Naive thymus-derived CD8-positive, alpha-beta T cell (primary cell): ENCODE data around the gene FRYL. TPM values are rescaled to one million over a fixed set of nuclear protein-coding genes. Genes with fewer than 3 reads are reported as not detected.

Source experiments
- ATAC-seq, 2 donors: fragments of 150-1000 bp; cut with Tn5 transposase in 1 of 2; sonication (Bioruptor Pico), chemical (Tn5 transposase) in 1 of 2; 1 replicate in 1 of 2; 2 replicates in 1 of 2; pipeline ENCODE4 v1.10.0; 2021; ENCODE audit warnings: mild to moderate bottlenecking in 2 of 2, moderate library complexity in 2 of 2
- POLR2A ChIA-PET: fragments of 350-600 bp; sonication (Branson Sonifier 250); formaldehyde crosslinking; loops from one replicate; lab custom pipeline; 2021; ENCODE audit warnings: antibody characterized with exemption; lab: Charles Lee
- DNase-seq, 10 donors: peaks; one replicate each; pipeline versions ENCODE4 v3.0.0 to v3.0.0-alpha.2; 2020 to 2022
- H3K27ac Mint-ChIP-seq, 10 donors: one replicate each; pipeline ENCODE4 v1.8.0; 2020 to 2022; ENCODE audit warnings: mild to moderate bottlenecking in 10 of 10, mixed read lengths in 10 of 10, moderate library complexity in 4 of 10, inconsistent platforms in 1 of 10
- H3K27me3 Mint-ChIP-seq, 5 donors: one replicate each; pipeline ENCODE4 v1.8.0; 2021 to 2022; ENCODE audit warnings: mixed read lengths in 5 of 5
- H3K36me3 Mint-ChIP-seq, 3 donors: one replicate each; pipeline ENCODE4 v1.8.0; 2020 to 2022; ENCODE audit warnings: mixed read lengths in 3 of 3, mild to moderate bottlenecking in 2 of 3, inconsistent platforms in 1 of 3
- H3K4me1 Mint-ChIP-seq, 4 donors: one replicate each; pipeline ENCODE4 v1.8.0; 2021 to 2022; ENCODE audit warnings: mixed read lengths in 4 of 4
- H3K4me3 Mint-ChIP-seq, 10 donors: one replicate each; pipeline ENCODE4 v1.8.0; 2020 to 2022; ENCODE audit warnings: mild to moderate bottlenecking in 10 of 10, mixed read lengths in 10 of 10, moderate library complexity in 6 of 10, inconsistent platforms in 1 of 10
- H3K9me3 Mint-ChIP-seq, 9 donors: one replicate each; pipeline ENCODE4 v1.8.0; 2020 to 2022; ENCODE audit warnings: mixed read lengths in 9 of 9, mild to moderate bottlenecking in 3 of 9, inconsistent platforms in 1 of 9, moderate library complexity in 1 of 9
- polyA plus RNA-seq, 3 donors: library from polyadenylated mRNA; unstranded; fragments of 300-500 nt; fragmentation: Illumina TruSeq; gene quantifications; one replicate each; pipeline ENCODE4 v1.2.3, GENCODE V29; 2021
- total RNA-seq, 8 experiments: library from RNA in 2 of 8; stranded (reverse) in 2 of 8; gene quantifications; one replicate each; pipeline ENCODE4 v1.2.3 and lab custom pipeline; 2021 to 2026

FRYL gene
- total and polyA plus RNA-seq, 5 experiments from 2014 or later, result 31.4 to 119 (median 36.4) TPM

DNA sequence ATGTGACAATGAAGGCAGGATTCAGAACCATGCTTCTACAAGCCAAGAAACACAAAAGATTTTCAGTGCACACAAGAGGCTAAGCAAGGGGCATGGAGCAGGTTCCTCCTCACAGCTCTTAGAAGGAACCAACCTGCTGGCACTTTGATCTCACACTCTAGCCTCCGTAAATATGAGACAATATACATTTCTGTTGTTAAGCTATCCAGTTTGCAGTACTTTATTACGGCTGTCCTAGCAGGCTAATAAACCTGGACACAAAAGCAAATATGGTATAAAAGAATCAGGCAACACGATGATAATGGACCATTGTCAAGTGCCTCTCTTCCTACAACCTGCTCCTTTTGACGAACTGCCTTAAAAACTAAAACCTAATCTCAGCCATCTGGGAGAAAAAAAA lies 175.6 kb downstream of the FRYL start:
- H3K9me3 Mint-ChIP-seq, result no peaks in the 10 kb centered on the region
- POLR2A ChIA-PET, result no interaction called here
- DNase-seq (no peak), ATAC-seq (no peak)
- peaks cover 0 to 74% (median 8%) of the 10 kb centered on the region in 3 donors for H3K36me3 Mint-ChIP-seq
- no peaks in the 10 kb centered on the region for H3K27me3 Mint-ChIP-seq
- peak overlapping the region in 1 of 10 donors; percentile 26 for H3K27ac Mint-ChIP-seq
- H3K4me1 Mint-ChIP-seq, result peaks cover 0 to 1% (median under 1%) of the 10 kb centered on the region in 4 donors
- no peak overlapping the region for H3K4me3 Mint-ChIP-seq

- peaks cover 0 to 74% (median 8%) of the 10 kb centered on the region in 3 donors for H3K36me3 Mint-ChIP-seq
- peaks cover 0 to 1% (median under 1%) of the 10 kb centered on the region in 4 donors for H3K4me1 Mint-ChIP-seq
- no peak for ATAC-seq
- no peak overlapping the region for H3K4me3 Mint-ChIP-seq
- H3K9me3 Mint-ChIP-seq, result no peaks in the 10 kb centered on the region
- H3K27me3 Mint-ChIP-seq, result no peaks in the 10 kb centered on the region
- no peak for DNase-seq
- H3K27ac Mint-ChIP-seq, result peak overlapping the region in 4 of 10 donors; percentile 3 to 81 (median 34)
- POLR2A ChIA-PET, result no interaction called here
Measured at GRCh38 chr4:48604041-48604440, 176.0 kb downstream of the FRYL start.

DNA sequence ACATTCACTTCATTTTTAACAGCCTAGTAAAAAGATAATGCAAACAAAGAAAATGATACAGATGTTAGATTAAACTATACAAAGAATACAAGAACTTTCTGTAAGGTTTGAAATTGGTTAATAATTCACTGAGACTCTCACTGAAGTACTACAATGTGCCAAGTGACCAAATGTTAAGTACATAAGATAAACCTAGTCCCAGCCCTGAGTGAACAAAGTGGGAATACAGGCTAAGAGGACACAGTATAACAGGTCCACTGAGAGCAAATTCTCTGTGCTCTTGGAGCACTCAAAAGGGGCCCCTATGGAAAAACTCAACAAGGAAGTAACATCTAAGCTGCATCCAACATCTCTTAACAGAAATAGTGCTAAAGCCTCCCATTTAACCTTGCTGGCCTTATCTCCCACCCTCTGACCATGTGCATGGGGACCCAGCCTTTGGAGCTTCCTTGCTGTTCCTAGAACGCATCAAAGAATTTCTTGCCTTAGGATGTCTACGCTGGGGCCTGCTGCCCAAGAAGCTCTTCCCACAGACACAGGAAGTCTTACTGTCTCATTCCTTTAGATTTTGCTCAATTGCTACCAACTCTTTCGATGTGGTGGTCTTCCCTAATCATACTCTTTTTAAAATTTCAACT lies 176.6 kb downstream of the FRYL start:
- POLR2A ChIA-PET, result no interaction called here
- no peak for DNase-seq
- Mint-ChIP-seq H3K9me3 (no peaks in the 10 kb centered on the region), H3K4me3 (no peak overlapping the region), H3K36me3 (peaks cover 0 to 76% (median 8%) of the 10 kb centered on the region in 3 donors), H3K27ac (peak overlapping the region in 5 of 10 donors; percentile 14 to 81 (median 35)), H3K27me3 (no peaks in the 10 kb centered on the region), H3K4me1 (peaks cover 0 to 1% (median under 1%) of the 10 kb centered on the region in 4 donors)
- no peak for ATAC-seq

DNA sequence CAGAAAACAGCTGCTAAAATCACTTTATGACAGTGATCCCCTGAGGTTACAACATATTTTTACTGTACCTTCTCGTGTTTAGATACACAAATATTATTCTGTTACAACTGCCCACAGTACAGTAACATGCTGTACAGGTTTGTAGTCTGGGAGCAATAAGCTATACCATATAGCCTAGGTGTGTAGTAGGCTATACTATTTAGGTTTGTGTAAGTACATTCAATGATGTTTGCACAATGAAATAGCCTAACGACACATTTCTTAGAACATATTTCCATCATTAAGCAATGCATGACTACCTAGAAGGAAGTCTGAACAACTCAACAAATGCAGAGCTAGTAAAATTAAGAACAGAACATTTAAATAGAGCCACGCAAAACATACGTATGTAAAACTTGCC lies 177.3 kb downstream of the FRYL start:
- H3K36me3 Mint-ChIP-seq, result peaks cover 0 to 79% (median 8%) of the 10 kb centered on the region in 3 donors
- H3K27ac Mint-ChIP-seq, result no peak overlapping the region

DNA sequence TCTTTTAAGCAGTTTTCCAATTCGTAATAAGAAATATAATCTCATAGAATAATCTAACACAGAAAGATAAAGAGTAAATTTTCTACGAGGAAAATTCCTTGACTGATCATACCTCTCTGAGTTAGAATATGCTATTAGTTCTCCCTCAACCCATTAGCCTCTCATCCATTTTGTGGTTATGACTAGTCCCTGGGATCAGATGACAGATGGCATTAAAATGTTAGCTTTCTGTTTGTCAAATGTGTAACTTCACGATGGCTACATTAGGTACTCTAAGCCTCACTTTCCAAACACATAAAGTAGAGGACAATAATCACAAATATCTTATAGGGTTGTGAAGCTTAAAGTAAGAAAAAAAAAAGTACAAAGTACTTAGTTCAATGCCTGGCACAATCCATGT lies 177.9 kb downstream of the FRYL start:
- H3K9me3 Mint-ChIP-seq, result no peaks in the 10 kb centered on the region
- H3K27ac Mint-ChIP-seq, result no peak overlapping the region
- no peaks in the 10 kb centered on the region for H3K27me3 Mint-ChIP-seq
- POLR2A ChIA-PET, result no interaction called here
- no peak overlapping the region for H3K4me3 Mint-ChIP-seq
- DNase-seq, result no peak
- H3K36me3 Mint-ChIP-seq, result peaks cover 0 to 80% (median 8%) of the 10 kb centered on the region in 3 donors
- peaks cover 0 to 1% (median under 1%) of the 10 kb centered on the region in 4 donors for H3K4me1 Mint-ChIP-seq
- no peak for ATAC-seq

More for the DNA sequence above, 177.3 kb downstream of the FRYL start:
- H3K4me3 Mint-ChIP-seq, result no peak overlapping the region
- H3K9me3 Mint-ChIP-seq, result no peaks in the 10 kb centered on the region
- H3K27me3 Mint-ChIP-seq, result no peaks in the 10 kb centered on the region
- ATAC-seq (no peak), DNase-seq (no peak)
- POLR2A ChIA-PET, result no interaction called here
- peaks cover 0 to 1% (median under 1%) of the 10 kb centered on the region in 4 donors for H3K4me1 Mint-ChIP-seq

DNA sequence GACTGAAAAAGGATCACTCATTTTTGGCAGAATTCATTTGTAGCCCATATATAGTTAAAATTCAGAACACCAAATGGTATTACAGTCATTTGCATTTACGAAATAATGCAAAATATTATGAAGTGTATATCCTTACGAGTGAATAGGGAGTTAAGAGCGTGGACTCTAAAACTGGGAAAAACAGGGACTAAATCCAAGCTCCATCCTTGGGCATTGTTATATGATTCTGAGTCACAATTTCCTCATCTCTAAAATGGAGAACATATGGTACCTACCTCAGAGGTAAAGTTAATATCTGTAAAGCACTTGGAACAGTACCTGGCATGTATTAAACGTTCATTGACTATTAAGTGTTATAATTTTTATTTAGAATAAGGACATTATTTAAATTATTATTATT lies 183.7 kb downstream of the FRYL start:
- no peak overlapping the region for H3K4me3 Mint-ChIP-seq
- ATAC-seq, result no peak
- no peaks in the 10 kb centered on the region for H3K27me3 Mint-ChIP-seq
- peaks cover 0 to 72% (median 2%) of the 10 kb centered on the region in 3 donors for H3K36me3 Mint-ChIP-seq
- POLR2A ChIA-PET, result interaction anchor here (0.6 kb wide), 1 partner anchor 179 kb away, joined by 3 read pairs; no protein-coding TSS in a partner anchor
- H3K27ac Mint-ChIP-seq, result no peak overlapping the region
- no peak for DNase-seq
- no peaks in the 10 kb centered on the region for H3K9me3 Mint-ChIP-seq
- peaks cover 0 to 5% (median 2%) of the 10 kb centered on the region in 4 donors for H3K4me1 Mint-ChIP-seq

DNA sequence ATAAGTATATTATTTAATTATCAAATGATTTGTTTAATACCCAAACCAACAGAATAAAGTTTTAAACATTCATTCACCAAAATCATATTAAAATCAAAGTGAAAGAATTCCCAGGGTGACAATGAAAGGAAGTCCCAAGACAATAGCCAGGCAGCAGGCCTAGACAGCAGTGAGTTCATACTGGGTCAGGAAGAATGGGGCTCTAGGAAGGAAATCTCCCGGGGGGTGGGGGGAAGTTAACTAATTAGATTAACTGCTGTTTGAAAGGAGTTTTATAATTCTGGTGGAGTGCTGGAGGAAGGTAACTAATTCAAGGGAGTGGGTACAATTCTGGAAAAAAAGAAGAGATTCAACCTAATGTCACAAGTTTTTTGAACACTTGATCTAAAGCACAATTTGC lies 185.9 kb downstream of the FRYL start:
- Mint-ChIP-seq H3K36me3 (peaks cover 0 to 73% (median 6%) of the 10 kb centered on the region in 3 donors), H3K4me3 (no peak overlapping the region), H3K9me3 (no peaks in the 10 kb centered on the region), H3K27ac (peak overlapping the region in 3 of 10 donors; percentile 19 to 83 (median 24)), H3K27me3 (no peaks in the 10 kb centered on the region), H3K4me1 (peaks cover 2 to 15% (median 4%) of the 10 kb centered on the region in 4 donors)
- DNase-seq (no peak), ATAC-seq (no peak)
- POLR2A ChIA-PET, result no interaction called here

DNA sequence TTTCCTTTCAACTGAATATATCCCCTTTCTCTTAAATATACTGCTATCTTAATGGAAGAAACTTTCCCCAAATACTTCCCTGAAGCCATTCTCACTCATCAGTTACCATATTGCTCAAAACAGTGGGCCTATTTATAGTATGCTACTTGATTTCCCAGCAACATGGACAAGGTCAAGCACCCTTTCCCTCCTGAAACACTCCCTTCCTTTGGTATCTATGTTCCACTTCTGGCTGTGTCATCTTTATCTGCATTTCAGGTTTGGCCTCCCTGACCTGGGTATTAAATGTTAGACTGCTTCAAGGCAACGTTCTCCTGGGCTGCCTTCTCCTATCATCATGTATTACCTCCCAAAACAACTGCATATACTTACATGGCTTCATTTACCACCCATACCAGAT lies 188.7 kb downstream of the FRYL start:
- DNase-seq, result no peak
- peak overlapping the region in 8 of 10 donors; percentile 3 to 70 (median 32) for H3K27ac Mint-ChIP-seq
- no peak overlapping the region for H3K4me3 Mint-ChIP-seq
- POLR2A ChIA-PET, result no interaction called here
- ATAC-seq, result no peak
- peaks cover 0 to 74% (median 9%) of the 10 kb centered on the region in 3 donors for H3K36me3 Mint-ChIP-seq
- peaks cover 7 to 25% (median 11%) of the 10 kb centered on the region in 4 donors for H3K4me1 Mint-ChIP-seq
- no peaks in the 10 kb centered on the region for H3K27me3 Mint-ChIP-seq
- no peaks in the 10 kb centered on the region for H3K9me3 Mint-ChIP-seq

DNA sequence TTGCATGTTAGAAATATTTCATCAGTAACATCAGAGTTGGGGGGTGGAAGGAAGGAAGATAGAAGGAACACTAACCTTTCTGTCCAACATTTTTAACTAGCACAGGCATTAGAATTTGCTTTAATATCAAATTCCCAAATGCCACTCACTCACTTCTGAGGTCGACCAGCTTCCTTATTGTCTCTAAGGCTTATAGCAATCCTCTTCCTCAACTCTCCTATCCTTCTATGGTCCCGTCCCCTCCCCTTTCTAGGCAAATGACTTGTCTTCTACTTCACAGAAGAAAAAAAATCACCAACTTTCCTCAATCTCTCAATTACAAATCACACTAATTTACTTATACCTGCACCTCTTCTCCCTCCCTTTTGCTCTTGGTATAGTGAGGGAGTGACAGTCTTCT lies 189.2 kb downstream of the FRYL start:
- POLR2A ChIA-PET, result no interaction called here
- H3K27me3 Mint-ChIP-seq, result no peaks in the 10 kb centered on the region
- H3K4me1 Mint-ChIP-seq, result peaks cover 7 to 25% (median 11%) of the 10 kb centered on the region in 4 donors
- H3K36me3 Mint-ChIP-seq, result peaks cover 0 to 78% (median 12%) of the 10 kb centered on the region in 3 donors
- peak overlapping the region in 6 of 10 donors; percentile 1 to 68 (median 16) for H3K27ac Mint-ChIP-seq
- no peak overlapping the region for H3K4me3 Mint-ChIP-seq
- DNase-seq (no peak), ATAC-seq (no peak)
- no peaks in the 10 kb centered on the region for H3K9me3 Mint-ChIP-seq

DNA sequence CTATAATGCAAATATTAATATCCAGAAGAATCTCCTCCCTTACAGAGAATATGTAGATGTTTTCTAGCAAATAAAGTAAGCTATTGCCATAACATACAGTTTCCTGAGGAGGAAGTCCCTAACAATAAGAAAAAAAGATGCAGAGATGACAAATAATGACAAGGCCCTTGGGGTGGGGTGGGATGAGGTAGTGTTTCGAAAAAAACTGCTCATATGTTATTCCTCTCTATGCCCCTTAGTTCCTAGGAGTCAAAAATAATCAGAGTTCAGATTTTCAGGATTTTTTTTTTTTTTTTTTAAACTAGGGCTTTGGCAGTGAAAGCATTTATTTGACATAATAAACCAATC lies 191.0 kb downstream of the FRYL start:
- DNase-seq, result no peak
- POLR2A ChIA-PET, result no interaction called here
- peaks cover 7 to 25% (median 11%) of the 10 kb centered on the region in 4 donors for H3K4me1 Mint-ChIP-seq
- peaks cover 0 to 80% (median 10%) of the 10 kb centered on the region in 3 donors for H3K36me3 Mint-ChIP-seq
- no peaks in the 10 kb centered on the region for H3K9me3 Mint-ChIP-seq
- H3K27ac Mint-ChIP-seq, result peak overlapping the region in 7 of 10 donors; percentile 5 to 81 (median 63)
- H3K27me3 Mint-ChIP-seq, result no peaks in the 10 kb centered on the region
- no peak overlapping the region for H3K4me3 Mint-ChIP-seq
- ATAC-seq, result no peak

GRCh38 chr4:48588230-48589097 lies 191.6 kb downstream of the FRYL start:
- Mint-ChIP-seq H3K4me3 (peak overlapping the region in 1 of 10 donors; percentile 2), H3K36me3 (peaks cover 0 to 84% (median 10%) of the 10 kb centered on the region in 3 donors), H3K27ac (peak overlapping the region in 9 of 10 donors; percentile 26 to 81 (median 63)), H3K27me3 (no peaks in the 10 kb centered on the region), H3K9me3 (no peaks in the 10 kb centered on the region), H3K4me1 (peaks cover 7 to 25% (median 11%) of the 10 kb centered on the region in 4 donors)
- ATAC-seq (no peak), DNase-seq (no peak)
- POLR2A ChIA-PET, result no interaction called here

DNA sequence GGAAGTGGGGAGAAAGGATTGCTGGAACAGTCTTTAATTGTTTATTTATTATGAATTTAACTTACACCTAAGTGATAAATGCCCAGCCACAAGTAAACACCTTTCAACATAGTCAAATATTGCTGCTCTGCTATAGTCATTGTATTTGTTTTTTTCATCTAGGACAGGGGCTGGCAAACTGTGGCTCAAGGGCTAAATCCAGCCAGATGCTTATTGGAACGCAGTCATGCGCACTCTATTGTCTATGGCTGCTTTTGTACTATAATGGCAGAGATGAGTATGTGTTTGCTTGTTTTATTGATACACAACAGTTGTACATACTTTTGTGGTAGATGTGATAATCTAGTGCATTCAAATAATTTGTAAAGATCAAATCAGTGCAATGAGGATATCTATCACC lies 194.7 kb downstream of the FRYL start:
- H3K27ac Mint-ChIP-seq, result peak overlapping the region in 8 of 10 donors; percentile 1 to 74 (median 58)
- ATAC-seq (no peak), DNase-seq (no peak)
- peaks cover 5 to 15% (median 10%) of the 10 kb centered on the region in 4 donors for H3K4me1 Mint-ChIP-seq
- H3K27me3 Mint-ChIP-seq, result no peaks in the 10 kb centered on the region
- peaks cover 0 to 86% (median 20%) of the 10 kb centered on the region in 3 donors for H3K36me3 Mint-ChIP-seq
- no peaks in the 10 kb centered on the region for H3K9me3 Mint-ChIP-seq
- H3K4me3 Mint-ChIP-seq, result no peak overlapping the region
- POLR2A ChIA-PET, result no interaction called here
